HEK293 (cell line): ENCODE measurements around the gene TTF2.

Experiments
- CTCF ChIA-PET: fragments of 350-600 bp; formaldehyde crosslinking; extraction: SDS; loops from one replicate; lab custom pipeline; 2021; ENCODE audit warnings: antibody characterized with exemption; lab: Yijun Ruan, JAX
- POLR2A ChIA-PET: fragments of 300-600 bp; formaldehyde crosslinking; extraction: SDS; loops from one replicate; lab custom pipeline; 2020; ENCODE audit warnings: antibody characterized with exemption, inconsistent platforms; lab: Yijun Ruan, JAX
- H3K27ac ChIP-seq: fragments of 200-500 bp; sonication (Bioruptor generic); 2 replicates; pipeline ENCODE4 v1.5.1; 2014; ENCODE audit warnings: low read depth, low read length, control low read depth, inconsistent platforms; ENCODE audit errors: extremely low read depth
- H3K36me3 ChIP-seq, 2 experiments: fragments of 200-500 bp in 1 of 2; sonication (Bioruptor generic) in 1 of 2; 1 replicate in 1 of 2; 2 replicates in 1 of 2; pipeline ENCODE4 v1.5.1; 2014 to 2017; ENCODE audit warnings: inconsistent platforms in 2 of 2, low read length in 2 of 2; ENCODE audit not compliant: control insufficient read depth in 2 of 2, insufficient read depth in 1 of 2
- H3K4me1 ChIP-seq: fragments of 200-500 bp; sonication (Bioruptor generic); 2 replicates; pipeline ENCODE4 v1.5.1; 2014; ENCODE audit warnings: mild to moderate bottlenecking, low read length, inconsistent platforms; ENCODE audit not compliant: control insufficient read depth, insufficient read depth
- H3K4me3 ChIP-seq: 2 replicates; pipeline ENCODE4 v1.5.1; 2011; ENCODE audit warnings: low read depth, mild to moderate bottlenecking, control low read depth, low read length, moderate library complexity
- H3K9me3 ChIP-seq: fragments of 200-500 bp; sonication (Bioruptor generic); 2 replicates; pipeline ENCODE4 v1.5.1; 2014; ENCODE audit warnings: low read depth, low read length, inconsistent platforms; ENCODE audit not compliant: control insufficient read depth, insufficient read depth
- GLIS2 ChIP-seq: fragments of 450-650 bp; formaldehyde crosslinking; IDR thresholded peaks from 2 replicates; pipeline ENCODE4 v1.5.1; 2016; ENCODE audit warnings: missing biosample characterization, missing genetic modification characterization
- HOXA7 ChIP-seq: sonication (generic); formaldehyde crosslinking; IDR thresholded peaks from 2 replicates; pipeline ENCODE4 v1.8.1; 2022; ENCODE audit warnings: missing genetic modification reagents, borderline replicate concordance
- HOXC10 ChIP-seq: sonication (generic); formaldehyde crosslinking; IDR thresholded peaks from 2 replicates; pipeline ENCODE4 v1.8.1; 2023; ENCODE audit warnings: mild to moderate bottlenecking, missing genetic modification reagents
- HOXD13 ChIP-seq: sonication (generic); formaldehyde crosslinking; IDR thresholded peaks from 2 replicates; pipeline ENCODE4 v1.8.0; 2022; ENCODE audit warnings: missing genetic modification reagents, borderline replicate concordance
- KLF1 ChIP-seq: fragments of 450-650 bp; formaldehyde crosslinking; IDR thresholded peaks from 2 replicates; pipeline ENCODE4 v1.5.1; 2016; ENCODE audit warnings: missing biosample characterization, missing genetic modification characterization
- REPIN1 ChIP-seq: fragments of 450-650 bp; formaldehyde crosslinking; IDR thresholded peaks from 2 replicates; pipeline ENCODE4 v1.5.1; 2017; ENCODE audit warnings: missing biosample characterization, missing genetic modification characterization, low read depth
- SP3 ChIP-seq: fragments of 450-650 bp; formaldehyde crosslinking; IDR thresholded peaks from 2 replicates; pipeline ENCODE4 v1.5.1; 2016; ENCODE audit warnings: missing biosample characterization, missing genetic modification characterization
- ZNF146 ChIP-seq: fragments of 450-650 bp; formaldehyde crosslinking; IDR thresholded peaks from 2 replicates; pipeline ENCODE4 v1.5.1; 2016; ENCODE audit warnings: missing biosample characterization, missing genetic modification characterization
- ZNF169 ChIP-seq: fragments of 450-650 bp; formaldehyde crosslinking; IDR thresholded peaks from 2 replicates; pipeline ENCODE4 v1.5.1; 2016; ENCODE audit warnings: missing biosample characterization, missing genetic modification characterization
- ZNF202 ChIP-seq: fragments of 450-650 bp; formaldehyde crosslinking; IDR thresholded peaks from 2 replicates; pipeline ENCODE4 v1.5.1; 2016; ENCODE audit warnings: missing biosample characterization, missing genetic modification characterization, borderline replicate concordance
- ZNF248 ChIP-seq: fragments of 450-650 bp; formaldehyde crosslinking; IDR thresholded peaks from 2 replicates; pipeline ENCODE4 v1.5.1; 2017; ENCODE audit warnings: missing biosample characterization, missing genetic modification characterization
- ZNF274 ChIP-seq, 2 experiments: fragments of 200-500 bp in 1 of 2; fragments of 450-650 bp in 1 of 2; sonication (Bioruptor generic) in 1 of 2; formaldehyde crosslinking in 1 of 2; IDR thresholded peaks; 2 replicates each; pipeline versions ENCODE4 v1.5.1 to v1.6.1; 2014 to 2016; ENCODE audit warnings: borderline replicate concordance in 1 of 2, inconsistent platforms in 1 of 2, low read length in 1 of 2, missing biosample characterization in 1 of 2, missing genetic modification characterization in 1 of 2
- ZNF302 ChIP-seq: fragments of 450-650 bp; formaldehyde crosslinking; IDR thresholded peaks from 2 replicates; pipeline ENCODE4 v1.5.1; 2016; ENCODE audit warnings: missing biosample characterization, missing genetic modification characterization, low read depth
- ZNF311 ChIP-seq: fragments of 450-650 bp; formaldehyde crosslinking; IDR thresholded peaks from 2 replicates; pipeline ENCODE4 v1.5.1; 2017; ENCODE audit warnings: missing biosample characterization, missing genetic modification characterization, borderline replicate concordance
- ZNF335 ChIP-seq: fragments of 450-650 bp; formaldehyde crosslinking; conservative IDR thresholded peaks from 2 replicates; pipeline ENCODE4 v1.5.1; 2016; ENCODE audit warnings: missing biosample characterization, missing genetic modification characterization
- ZNF354C ChIP-seq: fragments of 450-650 bp; formaldehyde crosslinking; IDR thresholded peaks from 2 replicates; pipeline ENCODE4 v1.5.1; 2016; ENCODE audit warnings: missing biosample characterization, missing genetic modification characterization, low read depth, borderline replicate concordance
- ZNF426 ChIP-seq: fragments of 450-650 bp; formaldehyde crosslinking; IDR thresholded peaks from 2 replicates; pipeline ENCODE4 v1.5.1; 2017; ENCODE audit warnings: missing biosample characterization, missing genetic modification characterization, mild to moderate bottlenecking, inconsistent platforms, moderate library complexity
- ZNF433 ChIP-seq: fragments of 450-650 bp; formaldehyde crosslinking; IDR thresholded peaks from 2 replicates; pipeline ENCODE4 v1.5.1; 2016; ENCODE audit warnings: missing biosample characterization, missing genetic modification characterization, low read depth
- ZNF548 ChIP-seq: fragments of 450-650 bp; formaldehyde crosslinking; IDR thresholded peaks from 2 replicates; pipeline ENCODE4 v1.5.1; 2016; ENCODE audit warnings: missing biosample characterization, missing genetic modification characterization
- ZNF629 ChIP-seq: fragments of 450-650 bp; formaldehyde crosslinking; IDR thresholded peaks from 2 replicates; pipeline ENCODE4 v1.5.1; 2017; ENCODE audit warnings: missing biosample characterization, missing genetic modification characterization
- ZNF664 ChIP-seq: fragments of 450-650 bp; formaldehyde crosslinking; IDR thresholded peaks from 2 replicates; pipeline ENCODE4 v1.5.1; 2016; ENCODE audit warnings: missing biosample characterization, missing genetic modification characterization
- ZNF785 ChIP-seq: fragments of 450-650 bp; formaldehyde crosslinking; IDR thresholded peaks from 2 replicates; pipeline ENCODE4 v1.5.1; 2016; ENCODE audit warnings: missing biosample characterization, missing genetic modification characterization
- TF ChIP-seq, protein P1 (sequence below): fragments of 450-650 bp; formaldehyde crosslinking; IDR thresholded peaks from 2 replicates; pipeline ENCODE4 v1.5.1; 2016; ENCODE audit warnings: missing biosample characterization, missing genetic modification characterization
- TF ChIP-seq, protein P2 (sequence below): fragments of 450-650 bp; formaldehyde crosslinking; IDR thresholded peaks from 2 replicates; pipeline ENCODE4 v1.5.1; 2016; ENCODE audit warnings: missing biosample characterization, missing genetic modification characterization
- TF ChIP-seq, protein P3 (sequence below): fragments of 450-650 bp; formaldehyde crosslinking; IDR thresholded peaks from 2 replicates; pipeline ENCODE4 v1.5.1; 2016; ENCODE audit warnings: missing biosample characterization, missing genetic modification characterization

The TTF2 gene

GRCh38 chr1:117138106-117138505 is 78.0 kb downstream of the TTF2 start (continued):
- TF ChIP-seq, protein P1, sequence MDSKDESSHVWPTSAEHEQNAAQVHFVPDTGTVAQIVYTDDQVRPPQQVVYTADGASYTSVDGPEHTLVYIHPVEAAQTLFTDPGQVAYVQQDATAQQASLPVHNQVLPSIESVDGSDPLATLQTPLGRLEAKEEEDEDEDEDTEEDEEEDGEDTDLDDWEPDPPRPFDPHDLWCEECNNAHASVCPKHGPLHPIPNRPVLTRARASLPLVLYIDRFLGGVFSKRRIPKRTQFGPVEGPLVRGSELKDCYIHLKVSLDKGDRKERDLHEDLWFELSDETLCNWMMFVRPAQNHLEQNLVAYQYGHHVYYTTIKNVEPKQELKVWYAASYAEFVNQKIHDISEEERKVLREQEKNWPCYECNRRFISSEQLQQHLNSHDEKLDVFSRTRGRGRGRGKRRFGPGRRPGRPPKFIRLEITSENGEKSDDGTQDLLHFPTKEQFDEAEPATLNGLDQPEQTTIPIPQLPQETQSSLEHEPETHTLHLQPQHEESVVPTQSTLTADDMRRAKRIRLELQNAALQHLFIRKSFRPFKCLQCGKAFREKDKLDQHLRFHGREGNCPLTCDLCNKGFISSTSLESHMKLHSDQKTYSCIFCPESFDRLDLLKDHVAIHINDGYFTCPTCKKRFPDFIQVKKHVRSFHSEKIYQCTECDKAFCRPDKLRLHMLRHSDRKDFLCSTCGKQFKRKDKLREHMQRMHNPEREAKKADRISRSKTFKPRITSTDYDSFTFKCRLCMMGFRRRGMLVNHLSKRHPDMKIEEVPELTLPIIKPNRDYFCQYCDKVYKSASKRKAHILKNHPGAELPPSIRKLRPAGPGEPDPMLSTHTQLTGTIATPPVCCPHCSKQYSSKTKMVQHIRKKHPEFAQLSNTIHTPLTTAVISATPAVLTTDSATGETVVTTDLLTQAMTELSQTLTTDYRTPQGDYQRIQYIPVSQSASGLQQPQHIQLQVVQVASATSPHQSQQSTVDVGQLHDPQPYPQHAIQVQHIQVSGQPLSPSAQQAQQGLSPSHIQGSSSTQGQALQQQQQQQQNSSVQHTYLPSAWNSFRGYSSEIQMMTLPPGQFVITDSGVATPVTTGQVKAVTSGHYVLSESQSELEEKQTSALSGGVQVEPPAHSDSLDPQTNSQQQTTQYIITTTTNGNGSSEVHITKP (tag by site-specific recombination) = no peak
- TF ChIP-seq ZNF426 (tag by site-specific recombination) (no peak), GLIS2 (tag by site-specific recombination) (no peak), ZNF248 (tag by site-specific recombination) (no peak), REPIN1 (tag by site-specific recombination) (no peak)
- TF ChIP-seq, protein P2, sequence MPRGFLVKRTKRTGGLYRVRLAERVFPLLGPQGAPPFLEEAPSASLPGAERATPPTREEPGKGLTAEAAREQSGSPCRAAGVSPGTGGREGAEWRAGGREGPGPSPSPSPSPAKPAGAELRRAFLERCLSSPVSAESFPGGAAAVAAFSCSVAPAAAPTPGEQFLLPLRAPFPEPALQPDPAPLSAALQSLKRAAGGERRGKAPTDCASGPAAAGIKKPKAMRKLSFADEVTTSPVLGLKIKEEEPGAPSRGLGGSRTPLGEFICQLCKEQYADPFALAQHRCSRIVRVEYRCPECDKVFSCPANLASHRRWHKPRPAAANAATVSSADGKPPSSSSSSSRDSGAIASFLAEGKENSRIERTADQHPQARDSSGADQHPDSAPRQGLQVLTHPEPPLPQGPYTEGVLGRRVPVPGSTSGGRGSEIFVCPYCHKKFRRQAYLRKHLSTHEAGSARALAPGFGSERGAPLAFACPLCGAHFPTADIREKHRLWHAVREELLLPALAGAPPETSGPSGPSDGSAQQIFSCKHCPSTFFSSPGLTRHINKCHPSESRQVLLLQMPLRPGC = no peak
- TF ChIP-seq, all 188 proteins: peak for 0

- H3K4me3 ChIP-seq = no peak overlapping the region
- TF ChIP-seq, protein P3, sequence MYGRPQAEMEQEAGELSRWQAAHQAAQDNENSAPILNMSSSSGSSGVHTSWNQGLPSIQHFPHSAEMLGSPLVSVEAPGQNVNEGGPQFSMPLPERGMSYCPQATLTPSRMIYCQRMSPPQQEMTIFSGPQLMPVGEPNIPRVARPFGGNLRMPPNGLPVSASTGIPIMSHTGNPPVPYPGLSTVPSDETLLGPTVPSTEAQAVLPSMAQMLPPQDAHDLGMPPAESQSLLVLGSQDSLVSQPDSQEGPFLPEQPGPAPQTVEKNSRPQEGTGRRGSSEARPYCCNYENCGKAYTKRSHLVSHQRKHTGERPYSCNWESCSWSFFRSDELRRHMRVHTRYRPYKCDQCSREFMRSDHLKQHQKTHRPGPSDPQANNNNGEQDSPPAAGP = no peak
- no peak for TF ChIP-seq ZNF335 (tag by site-specific recombination)
- TF ChIP-seq ZNF629 (tag by site-specific recombination) = no peak
- no peak for TF ChIP-seq ZNF146 (tag by site-specific recombination)
- no peak for TF ChIP-seq ZNF274 (IDR thresholded peaks at IDR 0.05; ENCODE audit: low read length)
- no peak for TF ChIP-seq ZNF274 (tag by site-specific recombination; IDR thresholded peaks at IDR 0.05; ENCODE audit: borderline replicate concordance)
- no peak for TF ChIP-seq ZNF785 (tag by site-specific recombination)
- TF ChIP-seq ZNF169 (tag by site-specific recombination) = no peak
- TF ChIP-seq ZNF433 (tag by site-specific recombination) = no peak
- no peak for TF ChIP-seq SP3 (tag by site-specific recombination)
- TF ChIP-seq ZNF354C = no peak
- no peak for TF ChIP-seq ZNF548
- TF ChIP-seq, all 188 proteins: peak for 0
- CTCF ChIA-PET = interaction anchor here (0.5 to 2.7 kb wide), 2 partner anchors 10 to 48 kb away, joined by 3 to 15 read pairs; no protein-coding TSS in a partner anchor
- Histone ChIP-seq H3K36me3 (no peaks in the 10 kb centered on the region), H3K9me3 (no peaks in the 10 kb centered on the region), H3K27ac (no peak overlapping the region), H3K4me1 (no peaks in the 10 kb centered on the region)
- POLR2A ChIA-PET = no interaction called here
These were observed 78.4 kb downstream of the TTF2 start for GRCh38 chr1:117138561-117138960.

GRCh38 chr1:117142200-117142599 is 82.1 kb downstream of the TTF2 start:
- Histone ChIP-seq H3K4me3 (no peak overlapping the region), H3K27ac (no peak overlapping the region), H3K4me1 (peaks cover 7% of the 10 kb centered on the region), H3K9me3 (no peaks in the 10 kb centered on the region), H3K36me3 (no peaks in the 10 kb centered on the region)
- CTCF ChIA-PET = interaction anchor here (0.8 kb wide), 1 partner anchor 13 kb away, joined by 3 read pairs; no protein-coding TSS in a partner anchor
- POLR2A ChIA-PET = no interaction called here
- TF ChIP-seq ZNF202 (no peak), HOXC10 (CRISPR knock-in tag) (no peak), ZNF311 (no peak), REPIN1 (tag by site-specific recombination) (no peak), ZNF302 (tag by site-specific recombination) (no peak), HOXD13 (CRISPR knock-in tag) (no peak), ZNF664 (no peak), KLF1 (tag by site-specific recombination) (no peak), HOXA7 (CRISPR knock-in tag) (no peak)
